CD4-positive, alpha-beta T cell (primary cell): ENCODE results near the gene ACTN1. TPM values are rescaled to one million over a fixed set of nuclear protein-coding genes. Genes with fewer than 3 reads are reported as not detected.

Experiments used
- ATAC-seq: fragments of 200-7000 bp; cut with Tn5 transposase; one replicate; pipeline ENCODE4 v1.10.0; 2022; ENCODE audit warnings: mild to moderate bottlenecking; ENCODE audit not compliant: poor library complexity
- CTCF ChIA-PET: fragments of 350-600 bp; sonication (Branson Sonifier 250); formaldehyde crosslinking; loops from one replicate; lab custom pipeline; 2021; ENCODE audit warnings: antibody characterized with exemption, inconsistent platforms; lab: Charles Lee
- POLR2A ChIA-PET: fragments of 350-600 bp; sonication (Branson Sonifier 250); formaldehyde crosslinking; loops from one replicate; lab custom pipeline; 2021; ENCODE audit warnings: antibody characterized with exemption, inconsistent platforms; lab: Charles Lee
- DNase-seq, 14 experiments: peaks; one replicate each; pipeline ENCODE4 v3.0.0-alpha.2; 2013 to 2020; ENCODE audit warnings: mixed read lengths in 2 of 14
- H3K27ac ChIP-seq, 2 donors: one replicate each; pipeline versions ENCODE4 v1.5.1 to v1.7.0; 2013; ENCODE audit warnings: low read length in 2 of 2, low read depth in 1 of 2, mild to moderate bottlenecking in 1 of 2
- H3K27me3 ChIP-seq, 2 experiments: 1 replicate in 1 of 2; 2 replicates in 1 of 2; pipeline versions ENCODE4 v1.6.1 to v1.7.0; 2013; ENCODE audit warnings: low read length in 2 of 2, control low read depth in 1 of 2, mild to moderate bottlenecking in 1 of 2, moderate library complexity in 1 of 2; ENCODE audit not compliant: insufficient read depth in 2 of 2, control insufficient read depth in 1 of 2
- H3K36me3 ChIP-seq: one replicate; pipeline ENCODE4 v1.6.1; 2013; ENCODE audit warnings: low read length, control low read depth; ENCODE audit not compliant: insufficient read depth
- H3K4me1 ChIP-seq: one replicate; pipeline ENCODE4 v1.6.1; 2013; ENCODE audit warnings: low read length, control low read depth; ENCODE audit not compliant: insufficient read depth
- H3K4me3 ChIP-seq: one replicate; pipeline ENCODE4 v1.5.1; 2013; ENCODE audit warnings: mild to moderate bottlenecking, low read length, moderate library complexity
- H3K9me3 ChIP-seq, 2 experiments: 1 replicate in 1 of 2; 2 replicates in 1 of 2; pipeline versions ENCODE4 v1.6.1 to v1.7.0; 2013; ENCODE audit warnings: low read length in 2 of 2, mild to moderate bottlenecking in 2 of 2, control low read depth in 1 of 2, moderate library complexity in 1 of 2; ENCODE audit not compliant: control insufficient read depth in 1 of 2, insufficient read depth in 1 of 2
- H3K27ac Mint-ChIP-seq: one replicate; pipeline ENCODE4 v1.8.0; 2020; ENCODE audit warnings: mixed read lengths
- H3K27me3 Mint-ChIP-seq: one replicate; pipeline ENCODE4 v1.8.0; 2021; ENCODE audit warnings: mixed read lengths
- H3K36me3 Mint-ChIP-seq: one replicate; pipeline ENCODE4 v1.8.0; 2021; ENCODE audit warnings: low read depth, mixed read lengths
- H3K4me1 Mint-ChIP-seq: one replicate; pipeline ENCODE4 v1.8.0; 2021; ENCODE audit warnings: low read depth, mixed read lengths
- H3K4me3 Mint-ChIP-seq: one replicate; pipeline ENCODE4 v1.8.0; 2020; ENCODE audit warnings: mild to moderate bottlenecking, mixed read lengths
- H3K9me3 Mint-ChIP-seq: one replicate; pipeline ENCODE4 v1.8.0; 2020; ENCODE audit warnings: mixed read lengths
- intact Hi-C, 2 experiments: fragments of 100-400 bp; cut with DNase I in 1 of 2; cut with micrococcal nuclease in 1 of 2; formaldehyde crosslinking; loops; one replicate each; pipeline versions ENCODE4 v1.15.1 to v1.9.0; 2023 to 2025; cut with DNase I, micrococcal nuclease
- total RNA-seq, 174 experiments: library from RNA in 2 of 174; stranded (reverse) in 2 of 174; gene quantifications; one replicate each; pipeline ENCODE4 v1.2.3 and lab custom pipeline; 2021 to 2026
- TF ChIP-seq, protein P1 (sequence below): fragments of 200-600 bp; IDR thresholded peaks from one replicate; pipeline ENCODE4 v1.8.0; 2022; ENCODE audit warnings: antibody characterized with exemption, mild to moderate bottlenecking

The ACTN1 gene
- total RNA-seq, 2 experiments from 2014 or later: 128 to 143 TPM

DNA sequence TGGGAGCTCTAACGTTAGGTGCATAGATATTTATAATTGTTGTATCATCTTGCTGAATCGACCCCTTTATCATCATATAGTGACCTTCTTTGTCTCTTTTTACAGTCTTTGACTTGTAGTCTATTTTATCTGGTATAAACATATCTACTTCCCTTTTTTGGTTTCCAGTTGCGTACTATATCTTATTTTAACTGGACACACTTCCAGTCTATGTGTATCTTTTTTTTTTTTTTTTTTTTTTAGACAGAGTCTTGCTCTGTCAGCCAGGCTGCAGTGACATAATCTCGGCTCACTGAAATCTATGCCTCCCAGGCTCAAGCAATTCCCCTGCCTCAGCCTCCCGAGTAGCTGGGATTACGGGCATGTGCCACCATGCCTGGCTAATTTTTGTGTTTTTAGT lies 144.3 kb downstream of the ACTN1 start:
- ChIA-PET POLR2A (no interaction called here), CTCF (no interaction called here)
- Mint-ChIP-seq H3K4me1 (peaks cover 5% of the 10 kb centered on the region), H3K27ac (no peak overlapping the region), H3K9me3 (peaks cover 16% of the 10 kb centered on the region), H3K27me3 (no peaks in the 10 kb centered on the region), H3K36me3 (peaks cover 32% of the 10 kb centered on the region), H3K4me3 (no peak overlapping the region)
- intact Hi-C loops: no loop called here
- no peaks in the 10 kb centered on the region for H3K4me1 ChIP-seq
- H3K27ac ChIP-seq: no peak overlapping the region
- no peaks in the 10 kb centered on the region for H3K36me3 ChIP-seq
- H3K27me3 ChIP-seq: no peaks in the 10 kb centered on the region
- TF ChIP-seq, protein P1, sequence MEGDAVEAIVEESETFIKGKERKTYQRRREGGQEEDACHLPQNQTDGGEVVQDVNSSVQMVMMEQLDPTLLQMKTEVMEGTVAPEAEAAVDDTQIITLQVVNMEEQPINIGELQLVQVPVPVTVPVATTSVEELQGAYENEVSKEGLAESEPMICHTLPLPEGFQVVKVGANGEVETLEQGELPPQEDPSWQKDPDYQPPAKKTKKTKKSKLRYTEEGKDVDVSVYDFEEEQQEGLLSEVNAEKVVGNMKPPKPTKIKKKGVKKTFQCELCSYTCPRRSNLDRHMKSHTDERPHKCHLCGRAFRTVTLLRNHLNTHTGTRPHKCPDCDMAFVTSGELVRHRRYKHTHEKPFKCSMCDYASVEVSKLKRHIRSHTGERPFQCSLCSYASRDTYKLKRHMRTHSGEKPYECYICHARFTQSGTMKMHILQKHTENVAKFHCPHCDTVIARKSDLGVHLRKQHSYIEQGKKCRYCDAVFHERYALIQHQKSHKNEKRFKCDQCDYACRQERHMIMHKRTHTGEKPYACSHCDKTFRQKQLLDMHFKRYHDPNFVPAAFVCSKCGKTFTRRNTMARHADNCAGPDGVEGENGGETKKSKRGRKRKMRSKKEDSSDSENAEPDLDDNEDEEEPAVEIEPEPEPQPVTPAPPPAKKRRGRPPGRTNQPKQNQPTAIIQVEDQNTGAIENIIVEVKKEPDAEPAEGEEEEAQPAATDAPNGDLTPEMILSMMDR: no peak
- H3K9me3 ChIP-seq: peaks cover 20 to 23% of the 10 kb centered on the region in 2 experiments
- no peak overlapping the region for H3K4me3 ChIP-seq
- ATAC-seq (no peak), DNase-seq (no peak)

DNA sequence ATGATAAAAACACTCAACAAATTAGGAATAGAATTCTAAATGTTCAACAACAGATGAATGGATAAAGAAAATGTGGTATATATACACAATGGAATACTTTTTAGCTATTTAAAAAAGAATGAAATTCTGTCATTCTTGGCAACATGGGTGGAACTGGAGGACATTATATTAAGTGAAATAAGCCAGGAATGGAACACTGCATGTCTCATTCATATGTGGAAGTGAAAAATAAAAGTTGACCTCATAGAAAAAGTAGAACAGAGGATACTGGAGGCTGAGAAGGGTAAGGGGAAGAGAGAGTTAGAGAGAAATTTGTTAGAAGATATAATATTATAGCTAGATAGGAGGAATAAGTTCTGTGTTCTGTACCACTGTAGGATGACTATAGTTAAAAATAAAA lies 150.4 kb downstream of the ACTN1 start:
- peaks cover 3 to 7% of the 10 kb centered on the region in 2 experiments for H3K9me3 ChIP-seq
- no peak overlapping the region for H3K4me3 Mint-ChIP-seq
- H3K4me1 Mint-ChIP-seq: peaks cover 7% of the 10 kb centered on the region
- peaks cover 10% of the 10 kb centered on the region for H3K4me1 ChIP-seq
- peaks cover 4% of the 10 kb centered on the region for H3K36me3 Mint-ChIP-seq
- H3K27me3 ChIP-seq: no peaks in the 10 kb centered on the region
- H3K27ac Mint-ChIP-seq: no peak overlapping the region
- TF ChIP-seq, protein P1: no peak
- POLR2A ChIA-PET: interaction anchor here (0.8 to 0.9 kb wide), 2 partner anchors 35 to 618 kb away, joined by 3 read pairs; partner anchors contain the start of gene ZFP36L1
- no peaks in the 10 kb centered on the region for H3K9me3 Mint-ChIP-seq
- DNase-seq: no peak
- intact Hi-C loops: no loop called here
- ATAC-seq: no peak
- H3K36me3 ChIP-seq: no peaks in the 10 kb centered on the region
- H3K27me3 Mint-ChIP-seq: no peaks in the 10 kb centered on the region
- H3K4me3 ChIP-seq: no peak overlapping the region
- CTCF ChIA-PET: interaction anchor here (0.8 to 2.2 kb wide), 3 partner anchors 8 to 581 kb away, joined by 3 to 7 read pairs (median 4); no protein-coding TSS in a partner anchor
- no peak overlapping the region for H3K27ac ChIP-seq

DNA sequence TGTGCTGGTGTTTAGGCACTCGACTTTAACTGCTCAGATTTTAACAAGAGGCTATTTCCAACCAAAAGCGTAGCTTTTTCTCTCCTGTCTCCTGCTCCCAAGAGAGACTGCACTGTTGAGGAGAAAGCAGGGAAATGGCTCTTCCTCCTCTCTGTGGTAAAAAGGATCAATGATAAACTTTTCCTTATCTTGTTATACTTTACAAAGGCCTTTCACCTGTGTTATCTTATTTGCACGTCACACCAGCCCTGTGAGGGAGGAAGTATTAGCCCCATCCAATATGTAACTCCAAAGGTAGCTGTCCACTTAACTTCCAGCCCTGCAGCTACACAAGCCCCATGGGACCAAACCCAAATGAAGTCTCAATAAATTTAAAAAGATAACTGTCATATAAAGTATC lies 153.4 kb downstream of the ACTN1 start:
- Mint-ChIP-seq H3K4me1 (peaks cover 28% of the 10 kb centered on the region), H3K27me3 (no peaks in the 10 kb centered on the region), H3K9me3 (no peaks in the 10 kb centered on the region), H3K36me3 (no peaks in the 10 kb centered on the region), H3K27ac (no peak overlapping the region), H3K4me3 (no peak overlapping the region)
- no peak overlapping the region for H3K27ac ChIP-seq
- TF ChIP-seq, protein P1: no peak
- ATAC-seq: no peak
- intact Hi-C loops: no loop called here
- H3K9me3 ChIP-seq: no peaks in the 10 kb centered on the region
- POLR2A ChIA-PET: no interaction called here
- no peaks in the 10 kb centered on the region for H3K27me3 ChIP-seq
- DNase-seq: no peak
- H3K36me3 ChIP-seq: no peaks in the 10 kb centered on the region
- no peak overlapping the region for H3K4me3 ChIP-seq
- CTCF ChIA-PET: interaction anchor here (1.3 to 1.7 kb wide), 2 partner anchors 573 to 575 kb away, joined by 3 read pairs; no protein-coding TSS in a partner anchor
- peaks cover 31% of the 10 kb centered on the region for H3K4me1 ChIP-seq
